ENCODE measurements around the gene ZBTB44. TPM values are rescaled to one million over a fixed set of nuclear protein-coding genes. Genes with fewer than 3 reads are reported as not detected.

ZBTB44 gene
- total and polyA plus RNA-seq, 2 donors (not counting 1 experiment from before 2014, with no cell fraction given) = 22.8 to 36.5 TPM

GRCh38 chr11:130183878-130184610, 130.7 kb downstream of the ZBTB44 start:
- H4K20me1 ChIP-seq (ENCODE audit: control insufficient read depth, extremely low read depth, insufficient read depth, low read length) = no peaks in the 10 kb centered on the region
- H3K79me2 ChIP-seq (ENCODE audit: control insufficient read depth, insufficient read depth, low read length) = no peaks in the 10 kb centered on the region
- H3K4me1 ChIP-seq (ENCODE audit: control insufficient read depth, extremely low read depth, insufficient read depth, low read length) = peaks cover 8% of the 10 kb centered on the region
- H3K9me3 ChIP-seq (ENCODE audit: control insufficient read depth, insufficient read depth, low read depth, low read length) = no peaks in the 10 kb centered on the region
- TF ChIP-seq CTCF (conservative IDR thresholded peaks at IDR 0.05 in 1 of 2, IDR thresholded peaks at IDR 0.05 in 1 of 2; ENCODE audit: low read depth in 1 of 2, low read length in 2 of 2) = no peak
- TF ChIP-seq EZH2 (IDR thresholded peaks at IDR 0.05; ENCODE audit: low read length, missing control alignments) = no peak
- H3K27ac ChIP-seq (ENCODE audit: insufficient read depth, low read length) = no peak overlapping the region
- no peak overlapping the region for H2AFZ ChIP-seq (ENCODE audit: low read length)
- H3K36me3 ChIP-seq (ENCODE audit: control insufficient read depth, insufficient read depth, low read length) = no peaks in the 10 kb centered on the region
- no peak overlapping the region for H3K4me2 ChIP-seq (ENCODE audit: extremely low read depth, insufficient read depth, low read length)
- no peak overlapping the region for H3K9ac ChIP-seq (ENCODE audit: insufficient read depth, low read length)
- H3K27me3 ChIP-seq (ENCODE audit: control insufficient read depth, insufficient read depth, low read length) = peaks cover 3% of the 10 kb centered on the region
- no peak for DNase-seq (ENCODE audit: low read depth in 2 of 2)
- H3K4me3 ChIP-seq (replicated peaks in 1 of 4; ENCODE audit: control extremely low read depth in 1 of 4, insufficient read depth in 1 of 4, low read depth in 3 of 4, low read length in 4 of 4) = no peak overlapping the region

GRCh38 chr11:130181295-130182272, 133.1 kb downstream of the ZBTB44 start:
- TF ChIP-seq EZH2 (IDR thresholded peaks at IDR 0.05; ENCODE audit: low read length, missing control alignments) (no peak), CTCF (conservative IDR thresholded peaks at IDR 0.05 in 1 of 2, IDR thresholded peaks at IDR 0.05 in 1 of 2; ENCODE audit: low read depth in 1 of 2, low read length in 2 of 2) (no peak)
- peak overlapping the region; percentile 23 for H3K4me2 ChIP-seq (ENCODE audit: extremely low read depth, insufficient read depth, low read length)
- H3K27me3 ChIP-seq (ENCODE audit: control insufficient read depth, insufficient read depth, low read length) = peaks cover 3% of the 10 kb centered on the region
- no peak overlapping the region for H3K4me3 ChIP-seq (replicated peaks in 1 of 4; ENCODE audit: control extremely low read depth in 1 of 4, insufficient read depth in 1 of 4, low read depth in 3 of 4, low read length in 4 of 4)
- DNase-seq (ENCODE audit: low read depth in 2 of 2) = peak; percentile 73 to 74
- no peaks in the 10 kb centered on the region for H4K20me1 ChIP-seq (ENCODE audit: control insufficient read depth, extremely low read depth, insufficient read depth, low read length)
- no peak overlapping the region for H3K9ac ChIP-seq (ENCODE audit: insufficient read depth, low read length)
- H3K9me3 ChIP-seq (ENCODE audit: control insufficient read depth, insufficient read depth, low read depth, low read length) = no peaks in the 10 kb centered on the region
- no peak overlapping the region for H2AFZ ChIP-seq (ENCODE audit: low read length)
- H3K79me2 ChIP-seq (ENCODE audit: control insufficient read depth, insufficient read depth, low read length) = no peaks in the 10 kb centered on the region
- peaks cover 8% of the 10 kb centered on the region for H3K4me1 ChIP-seq (ENCODE audit: control insufficient read depth, extremely low read depth, insufficient read depth, low read length)
- H3K27ac ChIP-seq (ENCODE audit: insufficient read depth, low read length) = no peak overlapping the region
- H3K36me3 ChIP-seq (ENCODE audit: control insufficient read depth, insufficient read depth, low read length) = no peaks in the 10 kb centered on the region

GRCh38 chr11:130180896-130181294, 133.8 kb downstream of the ZBTB44 start:
- H3K27me3 ChIP-seq (ENCODE audit: control insufficient read depth, insufficient read depth, low read length) = peaks cover 3% of the 10 kb centered on the region
- H4K20me1 ChIP-seq (ENCODE audit: control insufficient read depth, extremely low read depth, insufficient read depth, low read length) = no peaks in the 10 kb centered on the region
- no peak overlapping the region for H2AFZ ChIP-seq (ENCODE audit: low read length)
- no peak overlapping the region for H3K4me3 ChIP-seq (replicated peaks in 1 of 4; ENCODE audit: control extremely low read depth in 1 of 4, insufficient read depth in 1 of 4, low read depth in 3 of 4, low read length in 4 of 4)
- no peak overlapping the region for H3K9ac ChIP-seq (ENCODE audit: insufficient read depth, low read length)
- H3K9me3 ChIP-seq (ENCODE audit: control insufficient read depth, insufficient read depth, low read depth, low read length) = no peaks in the 10 kb centered on the region
- TF ChIP-seq CTCF (conservative IDR thresholded peaks at IDR 0.05 in 1 of 2, IDR thresholded peaks at IDR 0.05 in 1 of 2; ENCODE audit: low read depth in 1 of 2, low read length in 2 of 2) = no peak
- TF ChIP-seq EZH2 (IDR thresholded peaks at IDR 0.05; ENCODE audit: low read length, missing control alignments) = no peak
- H3K27ac ChIP-seq (ENCODE audit: insufficient read depth, low read length) = no peak overlapping the region
- H3K4me2 ChIP-seq (ENCODE audit: extremely low read depth, insufficient read depth, low read length) = no peak overlapping the region
- no peaks in the 10 kb centered on the region for H3K79me2 ChIP-seq (ENCODE audit: control insufficient read depth, insufficient read depth, low read length)
- peaks cover 8% of the 10 kb centered on the region for H3K4me1 ChIP-seq (ENCODE audit: control insufficient read depth, extremely low read depth, insufficient read depth, low read length)
- no peak for DNase-seq (ENCODE audit: low read depth in 2 of 2)
- H3K36me3 ChIP-seq (ENCODE audit: control insufficient read depth, insufficient read depth, low read length) = no peaks in the 10 kb centered on the region

Data from fibroblast of lung (primary cell).